ENCODE measurements around the gene C2orf69. TPM values are rescaled to one million over a fixed set of nuclear protein-coding genes. Genes with fewer than 3 reads are reported as not detected.

C2orf69 gene
- polyA plus RNA-seq, 1 donor = 10.2 TPM

DNA sequence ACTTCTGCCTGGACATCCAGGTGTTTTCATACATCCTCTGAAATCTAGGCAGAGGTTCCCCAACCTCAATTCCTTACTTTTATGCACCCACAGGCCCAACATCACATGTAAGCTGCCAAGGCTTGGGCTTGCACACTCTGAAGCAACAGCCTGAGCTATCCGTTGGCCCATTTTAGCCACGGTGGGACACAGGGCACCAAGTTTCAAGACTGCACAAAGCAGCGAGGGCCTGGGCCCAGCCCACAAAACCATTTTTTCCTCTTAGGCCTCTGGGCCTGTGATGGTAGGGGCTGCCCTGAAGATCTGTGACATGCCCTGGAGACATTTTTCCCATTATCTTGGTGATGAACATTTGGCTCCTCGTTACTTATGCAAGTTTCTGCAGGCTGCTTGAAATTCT, 5.9 kb downstream of the C2orf69 start:
- DNase-seq = no peak

DNA sequence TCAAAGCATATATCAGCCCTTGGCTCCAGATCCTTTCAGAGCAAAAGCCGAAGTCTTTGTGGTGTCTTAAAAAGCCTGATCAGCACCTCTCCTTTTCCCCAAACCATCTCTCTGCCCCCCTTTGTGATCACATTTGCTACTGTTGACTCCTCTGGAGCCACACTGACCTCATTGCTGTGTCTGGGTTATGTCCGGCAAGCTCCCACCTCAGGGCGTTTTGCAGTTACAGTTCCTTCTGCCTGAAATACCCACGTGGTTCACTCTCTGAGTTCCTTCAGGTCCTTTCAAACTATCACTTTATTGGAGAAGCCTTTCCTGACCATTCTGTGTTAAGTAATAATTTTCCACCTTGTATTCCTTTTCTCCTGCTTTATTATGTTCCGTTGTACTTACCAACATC, 11.8 kb downstream of the C2orf69 start:
- DNase-seq = no peak

DNA sequence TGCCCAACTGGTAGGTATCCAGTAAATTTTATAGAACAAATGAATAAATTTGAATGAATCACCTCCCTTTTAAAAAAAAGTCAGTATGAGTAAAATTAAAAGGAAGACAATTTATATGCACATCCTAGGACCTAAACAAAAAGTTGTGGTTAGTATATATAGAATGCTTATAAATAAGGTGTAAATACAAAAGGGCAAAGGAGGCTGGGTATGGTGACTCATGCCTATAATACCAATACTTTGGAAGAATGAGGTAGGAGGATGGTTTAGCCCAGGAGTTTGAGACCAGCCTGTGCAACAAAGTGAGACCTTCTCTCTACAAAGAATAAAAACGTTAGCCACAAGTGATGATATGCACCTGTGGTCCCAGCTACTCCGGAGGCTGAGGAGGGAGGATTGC, 12.8 kb downstream of the C2orf69 start:
- DNase-seq = no peak

DNA sequence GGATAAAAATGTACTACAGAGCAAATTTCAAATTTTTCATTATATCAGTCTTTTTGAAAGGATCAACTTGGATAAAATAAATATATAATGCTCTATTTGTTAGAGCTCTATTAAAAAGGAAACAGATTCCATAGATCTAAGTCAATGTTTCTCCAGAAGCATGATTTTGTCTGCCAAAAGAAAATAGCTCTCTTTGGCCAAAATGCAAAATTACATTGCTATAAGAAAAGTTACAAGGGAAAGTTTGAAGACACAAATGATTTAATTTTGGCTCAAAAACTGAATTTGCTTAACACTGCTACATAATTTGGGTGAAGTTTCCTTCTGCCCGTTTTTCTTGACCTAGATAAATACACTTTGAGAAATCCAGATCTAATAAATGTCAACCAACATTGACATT, 15.7 kb downstream of the C2orf69 start:
- DNase-seq = no peak

DNA sequence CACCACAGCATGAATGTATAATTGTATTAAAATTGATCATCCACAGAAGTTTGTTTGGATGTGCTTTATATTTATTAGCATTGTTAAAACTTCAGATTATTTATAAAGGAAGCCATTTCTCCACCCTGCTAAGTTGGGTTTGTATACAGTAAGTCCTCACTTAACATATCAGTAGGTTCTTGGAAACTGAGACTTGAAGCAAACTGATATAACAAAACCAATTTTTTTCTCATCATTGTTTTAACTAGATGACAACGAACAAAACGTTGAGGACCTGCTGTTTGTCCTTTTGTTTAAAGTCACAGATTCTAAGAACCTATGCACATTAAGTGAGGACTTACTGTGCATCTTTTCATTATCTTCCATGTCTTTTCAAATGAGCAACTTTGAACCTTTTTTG, 17.1 kb downstream of the C2orf69 start:
- no peak for DNase-seq

GRCh38 chr2:199928626-199929025, 17.5 kb downstream of the C2orf69 start:
- no peak for DNase-seq

GRCh38 chr2:199929262-199929661, 18.2 kb downstream of the C2orf69 start:
- no peak for DNase-seq

DNA sequence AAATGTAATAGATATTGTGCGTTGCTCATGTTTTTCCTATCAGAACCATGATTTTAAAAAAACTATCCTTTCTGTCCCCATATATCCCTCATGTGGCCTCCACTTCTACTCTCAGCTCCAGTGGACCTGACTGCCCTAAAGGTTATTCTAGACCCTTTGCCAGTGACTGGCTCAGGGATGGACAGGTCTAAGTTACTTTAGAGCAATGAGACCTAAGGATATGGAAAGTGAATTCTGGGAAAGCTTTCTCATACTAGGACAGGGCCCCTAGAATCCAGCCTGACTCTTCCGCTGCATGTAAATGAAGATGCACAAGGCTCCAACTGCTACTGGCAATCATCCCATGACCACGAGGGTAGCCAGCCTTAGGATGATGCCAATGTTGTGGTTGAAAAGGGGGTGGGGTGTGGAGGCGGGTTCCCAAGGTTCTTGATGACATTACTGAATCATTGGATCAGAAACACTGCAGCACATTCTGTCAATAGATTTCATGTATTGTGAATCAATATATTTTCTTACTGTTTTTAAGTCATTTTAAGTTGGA, 21.3 kb downstream of the C2orf69 start:
- no peak for DNase-seq

- no peak for DNase-seq
Observed at GRCh38 chr2:199933466-199933865, 22.4 kb downstream of the C2orf69 start.

DNA sequence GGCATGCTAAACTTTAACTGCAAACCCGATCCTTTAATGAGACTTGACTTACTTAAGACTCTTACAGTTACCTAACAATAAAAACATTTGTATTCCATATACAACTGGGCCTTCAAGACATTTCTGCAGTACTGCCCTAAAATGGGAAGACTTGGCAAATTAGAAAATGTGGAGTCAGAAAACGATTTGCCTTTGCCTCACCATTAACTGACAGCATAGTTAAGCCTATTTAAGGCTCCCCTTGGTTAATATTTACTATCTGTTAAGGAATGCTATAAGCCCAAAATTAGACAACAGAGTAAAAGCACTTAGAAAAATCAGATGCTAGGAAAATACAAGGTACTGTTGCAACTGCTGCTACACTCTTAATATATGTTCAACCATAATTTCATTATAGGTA, 25.5 kb downstream of the C2orf69 start:
- no peak for DNase-seq

DNA sequence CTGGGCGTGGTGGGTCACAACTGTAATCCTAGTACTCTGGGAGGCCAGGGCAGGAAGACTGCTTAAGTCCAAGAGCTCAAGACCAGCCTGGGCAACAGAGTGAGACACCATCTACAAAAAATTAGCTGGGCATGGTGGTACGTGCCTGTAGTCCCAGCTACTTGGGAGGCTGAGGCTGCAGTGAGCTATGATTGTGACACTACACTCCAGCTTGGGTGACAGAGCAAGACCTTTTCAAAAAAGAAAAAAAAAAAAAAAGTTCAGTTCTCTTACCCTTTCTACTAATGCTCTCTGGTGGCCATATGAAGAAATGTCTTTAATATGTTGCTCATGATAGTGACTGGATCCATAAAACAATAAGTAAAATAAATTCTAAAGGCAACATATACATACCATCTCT, 29.3 kb downstream of the C2orf69 start:
- no peak for DNase-seq

GRCh38 chr2:199943373-199943772, 32.3 kb downstream of the C2orf69 start:
- no peak for DNase-seq

GRCh38 chr2:199946196-199946595, 35.1 kb downstream of the C2orf69 start:
- DNase-seq = no peak

- DNase-seq = no peak
Observed at GRCh38 chr2:199946836-199947235, 35.7 kb downstream of the C2orf69 start.

- no peak for DNase-seq
Observed at GRCh38 chr2:199950396-199950795, 39.3 kb downstream of the C2orf69 start.

GRCh38 chr2:199951023-199951422, 39.9 kb downstream of the C2orf69 start:
- no peak for DNase-seq

- no peak for DNase-seq
Observed at GRCh38 chr2:199955007-199955338, 43.9 kb downstream of the C2orf69 start.

DNA sequence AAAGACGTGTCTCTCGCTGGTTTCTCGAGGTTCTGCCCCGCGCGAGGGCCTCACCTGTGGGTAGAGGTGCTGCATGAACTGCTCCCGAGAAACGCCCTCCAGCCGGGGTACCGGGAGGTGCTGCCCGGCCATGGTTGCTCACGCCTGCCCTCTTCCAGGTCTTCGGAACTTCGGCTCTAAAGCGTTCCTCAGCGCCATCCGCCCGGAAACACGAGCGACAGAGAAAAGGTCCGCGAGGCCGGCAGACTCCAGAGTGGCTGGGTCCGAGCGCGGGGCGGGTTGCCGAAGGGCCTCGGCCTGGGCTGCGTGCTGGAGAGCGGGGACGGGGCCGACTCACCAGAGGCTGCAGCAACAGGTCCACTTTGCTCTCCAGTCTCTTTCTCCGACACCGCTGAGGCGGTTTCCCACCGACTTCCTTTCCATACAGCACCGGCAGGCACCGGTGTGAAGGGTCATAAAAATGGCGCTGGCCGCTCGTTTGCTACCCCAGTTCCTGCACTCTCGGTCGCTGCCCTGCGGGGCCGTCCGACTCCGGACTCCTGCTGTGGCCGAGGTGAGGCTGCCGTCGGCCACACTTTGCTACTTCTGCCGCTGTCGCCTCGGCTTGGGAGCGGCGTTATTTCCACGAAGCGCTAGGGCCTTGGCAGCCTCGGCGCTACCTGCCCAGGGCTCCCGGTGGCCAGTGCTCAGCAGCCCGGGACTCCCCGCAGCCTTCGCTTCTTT, 44.4 kb downstream of the C2orf69 start, which contains the start of the genes MAIP1 and TYW5:
MAIP1 (plus strand) TSS at position 244 of the 723 bp plus-strand sequence; CDS start at position 461, 217 bp downstream.
TYW5 (minus strand) TSS at position 153 of the 723 bp plus-strand sequence; CDS start at position 132, 21 bp downstream.
- DNase-seq = peak; percentile 87

DNA sequence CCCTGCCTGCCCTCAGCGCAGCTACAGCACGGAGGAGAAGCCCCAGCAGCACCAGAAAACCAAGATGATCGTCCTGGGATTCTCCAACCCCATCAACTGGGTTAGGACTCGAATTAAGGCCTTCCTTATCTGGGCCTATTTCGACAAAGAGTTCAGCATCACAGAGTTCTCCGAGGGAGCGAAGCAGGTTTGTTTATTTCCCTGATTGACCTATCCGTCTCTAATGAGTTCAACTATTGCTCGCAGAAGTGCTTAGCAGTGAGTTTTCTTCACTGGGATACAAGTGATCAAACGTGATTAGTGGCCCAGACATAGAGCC, 44.9 kb downstream of the C2orf69 start:
- DNase-seq = no peak

- no peak for DNase-seq
Observed at GRCh38 chr2:199958014-199958413, 46.9 kb downstream of the C2orf69 start.

GRCh38 chr2:199962203-199962602, 51.1 kb downstream of the C2orf69 start:
- DNase-seq = no peak

- no peak for DNase-seq
Observed at GRCh38 chr2:199966405-199966804, 55.3 kb downstream of the C2orf69 start.

DNA sequence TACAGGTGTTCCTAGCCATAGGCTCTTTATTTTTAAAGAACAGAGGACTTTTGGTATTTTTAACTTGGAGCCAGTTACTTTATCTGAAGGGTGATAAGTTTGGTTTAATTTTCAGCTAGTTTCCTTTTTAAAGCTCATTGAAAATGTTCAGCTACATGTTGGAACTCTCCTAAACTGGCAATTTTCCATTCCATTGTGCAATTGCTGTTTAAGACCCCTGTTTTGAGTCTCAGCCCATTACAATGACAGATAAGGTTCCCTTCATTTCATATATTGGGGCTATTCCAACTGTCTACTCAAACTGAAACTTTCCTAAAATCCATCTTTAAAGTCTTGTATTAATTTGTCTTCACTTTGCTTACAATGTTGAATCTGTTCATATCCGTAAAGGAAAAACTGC, 55.9 kb downstream of the C2orf69 start:
- DNase-seq = no peak

DNA sequence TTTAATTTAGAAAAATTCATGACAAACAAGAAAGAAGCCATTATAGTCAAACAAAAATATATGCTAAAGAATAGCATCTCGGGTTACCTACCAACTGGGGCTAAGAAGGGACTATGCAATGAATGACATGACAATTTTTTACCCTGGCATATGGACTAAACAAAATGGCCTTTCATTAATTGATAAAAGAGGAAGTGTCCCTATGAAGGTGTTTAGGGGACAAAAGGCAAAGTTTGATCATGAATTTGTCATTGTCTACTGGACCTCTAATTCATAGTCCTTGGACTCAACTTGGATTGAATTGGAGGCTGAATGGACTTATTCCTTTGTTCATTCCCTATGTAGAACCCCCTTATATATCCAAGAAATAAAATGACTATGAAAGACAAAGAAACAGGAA, 57.0 kb downstream of the C2orf69 start:
- no peak for DNase-seq

All from hindlimb muscle (tissue), 1 donor.